OCI-LY1 (cell line): ENCODE measurements around the gene DENND10.

Experiments
- H2AFZ ChIP-seq: fragments of 200-600 bp; sonication (generic), shearing (Covaris generic); 2 replicates; pipeline ENCODE4 v1.6.0; 2014; ENCODE audit warnings: antibody characterized with exemption, mild to moderate bottlenecking, low read length
- H3F3A ChIP-seq: fragments of 200-600 bp; sonication (generic), shearing (Covaris generic); 2 replicates; pipeline ENCODE4 v1.6.0; 2014; ENCODE audit warnings: mild to moderate bottlenecking, antibody characterized with exemption, low read length, moderate library complexity; ENCODE audit not compliant: insufficient read depth
- H3K27ac ChIP-seq: fragments of 200-600 bp; sonication (generic); 2 replicates; pipeline ENCODE4 v1.5.1; 2014; ENCODE audit warnings: low read length, mixed run types, mild to moderate bottlenecking, low read depth; ENCODE audit not compliant: poor library complexity, severe bottlenecking
- H3K27me3 ChIP-seq: fragments of 200-600 bp; sonication (generic); 2 replicates; pipeline ENCODE4 v1.6.0; 2014; ENCODE audit warnings: antibody characterized with exemption, mild to moderate bottlenecking, low read length, moderate library complexity; ENCODE audit not compliant: insufficient read depth
- H3K36me3 ChIP-seq: fragments of 200-600 bp; sonication (generic); 2 replicates; pipeline ENCODE4 v1.6.1; 2014; ENCODE audit warnings: mild to moderate bottlenecking, antibody characterized with exemption, low read length, moderate library complexity, mixed read lengths; ENCODE audit not compliant: insufficient read depth
- H3K4me1 ChIP-seq: fragments of 200-600 bp; sonication (generic); 2 replicates; pipeline ENCODE4 v1.5.1; 2014; ENCODE audit warnings: mild to moderate bottlenecking, low read length, moderate library complexity; ENCODE audit not compliant: insufficient read depth, severe bottlenecking
- H3K4me2 ChIP-seq: fragments of 200-600 bp; sonication (generic), shearing (Covaris generic); 2 replicates; pipeline ENCODE4 v1.6.1; 2014; ENCODE audit warnings: low read length
- H3K4me3 ChIP-seq: fragments of 200-600 bp; sonication (generic); 2 replicates; pipeline ENCODE4 v1.5.1; 2014; ENCODE audit warnings: low read length, low read depth, mild to moderate bottlenecking, mixed read lengths; ENCODE audit not compliant: poor library complexity, severe bottlenecking
- H3K79me2 ChIP-seq: fragments of 200-600 bp; shearing (Covaris generic); 2 replicates; pipeline ENCODE4 v1.6.1; 2016; ENCODE audit warnings: mixed run types, low read length, mixed read lengths; ENCODE audit not compliant: insufficient read depth
- H3K9ac ChIP-seq: fragments of 200-600 bp; sonication (generic), shearing (Covaris generic); 2 replicates; pipeline ENCODE4 v1.6.1; 2014; ENCODE audit warnings: mild to moderate bottlenecking, low read length, mixed read lengths
- H3K9me2 ChIP-seq: fragments of 200-600 bp; sonication (generic), shearing (Covaris generic); 2 replicates; pipeline ENCODE4 v1.6.1; 2014; ENCODE audit warnings: low read depth, mild to moderate bottlenecking, low read length, mixed read lengths
- H3K9me3 ChIP-seq: fragments of 200-600 bp; shearing (Covaris generic); 2 replicates; pipeline ENCODE4 v1.6.1; 2014; ENCODE audit warnings: low read length, mixed read lengths
- H4K20me1 ChIP-seq: fragments of 200-600 bp; sonication (generic), shearing (Covaris generic); 2 replicates; pipeline ENCODE4 v1.6.0; 2016; ENCODE audit warnings: mild to moderate bottlenecking, low read length; ENCODE audit not compliant: insufficient read depth
- CTCF ChIP-seq: fragments of 200-600 bp; sonication (generic), shearing (Covaris generic); IDR thresholded peaks from 2 replicates; pipeline ENCODE4 v1.5.1; 2017; ENCODE audit warnings: mild to moderate bottlenecking, antibody characterized with exemption, low read length, moderate library complexity, mixed read lengths
- EZH2 ChIP-seq: fragments of 200-600 bp; sonication (generic), shearing (Covaris generic); IDR thresholded peaks from 2 replicates; pipeline ENCODE4 v1.8.0; 2017; ENCODE audit warnings: borderline replicate concordance, mixed run types, mild to moderate bottlenecking, antibody characterized with exemption, low read length, moderate library complexity, mixed read lengths

Gene DENND10

GRCh38 chr10:119120413-119120867 is 16.5 kb downstream of the DENND10 start:
- Histone ChIP-seq H4K20me1 (no peaks in the 10 kb centered on the region), H3F3A (peaks cover 13% of the 10 kb centered on the region), H3K4me2 (peak overlapping the region; percentile 55), H3K4me3 (no peak overlapping the region), H3K9ac (peak overlapping the region; percentile 28), H3K4me1 (peaks cover 15% of the 10 kb centered on the region), H2AFZ (no peak overlapping the region), H3K9me2 (no peaks in the 10 kb centered on the region), H3K27ac (peak overlapping the region; percentile 85), H3K27me3 (no peaks in the 10 kb centered on the region), H3K36me3 (peaks cover 39% of the 10 kb centered on the region), H3K79me2 (no peaks in the 10 kb centered on the region), H3K9me3 (no peaks in the 10 kb centered on the region)
- TF ChIP-seq CTCF (no peak), EZH2 (no peak)

GRCh38 chr10:119120875-119121274 is 17.0 kb downstream of the DENND10 start:
- Histone ChIP-seq H2AFZ (no peak overlapping the region), H3K4me1 (peaks cover 15% of the 10 kb centered on the region), H3K27me3 (no peaks in the 10 kb centered on the region), H3K79me2 (no peaks in the 10 kb centered on the region), H3K36me3 (peaks cover 42% of the 10 kb centered on the region), H3K4me2 (peak overlapping the region; percentile 55), H3K4me3 (no peak overlapping the region), H3K9ac (peak overlapping the region; percentile 28; the same call in 1 of the 2 replicates), H3K9me2 (no peaks in the 10 kb centered on the region), H3F3A (peaks cover 13% of the 10 kb centered on the region), H3K27ac (peak overlapping the region; percentile 85), H4K20me1 (no peaks in the 10 kb centered on the region), H3K9me3 (no peaks in the 10 kb centered on the region)
- no peak for TF ChIP-seq CTCF
- TF ChIP-seq EZH2, result no peak

- Histone ChIP-seq H3F3A (peaks cover under 1% of the 10 kb centered on the region; the same call in 1 of the 2 replicates), H3K79me2 (no peaks in the 10 kb centered on the region), H3K9me2 (no peaks in the 10 kb centered on the region), H2AFZ (no peak overlapping the region), H3K4me2 (no peak overlapping the region), H3K4me1 (peaks cover 4% of the 10 kb centered on the region), H3K4me3 (no peak overlapping the region), H3K36me3 (peaks cover 50% of the 10 kb centered on the region), H3K27me3 (no peaks in the 10 kb centered on the region), H3K9me3 (no peaks in the 10 kb centered on the region), H3K9ac (no peak overlapping the region), H4K20me1 (no peaks in the 10 kb centered on the region), H3K27ac (no peak overlapping the region)
- no peak for TF ChIP-seq EZH2
- no peak for TF ChIP-seq CTCF
Measured at GRCh38 chr10:119125942-119126341, 22.0 kb downstream of the DENND10 start.
